GM08714 (cell line): ENCODE data around the gene OR4M2.
"Not testable (repeated sequence)": the region's sequence is repeated elsewhere in the genome, so short reads cannot be mapped to it uniquely, and the experiment has no call there.

Experiments
- H3K4me3 ChIP-seq: fragments of 200-500 bp; sonication (Bioruptor generic); 2 replicates; pipeline ENCODE4 v1.5.1; 2014; ENCODE audit warnings: mild to moderate bottlenecking, low read length, inconsistent platforms

The OR4M2 gene

DNA sequence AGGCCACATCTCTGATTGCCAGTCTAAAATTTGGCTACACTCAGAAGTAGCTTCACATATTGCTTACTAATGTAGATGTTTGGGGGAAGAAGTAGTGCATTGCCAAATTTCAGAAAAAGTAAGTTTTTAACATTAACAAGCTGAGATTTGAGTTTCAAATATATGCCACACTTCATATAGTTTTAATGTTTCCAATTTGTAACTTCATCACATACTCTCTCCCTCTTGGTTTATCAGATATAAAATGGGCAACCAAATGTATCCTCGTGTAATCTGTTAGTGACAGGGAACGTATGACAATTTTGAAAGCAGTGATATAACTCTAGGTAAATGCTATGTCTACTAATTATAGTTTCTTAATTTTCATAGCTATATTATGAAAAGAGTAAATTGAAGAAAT lies at the start of gene OR4M2:
TSS of gene OR4M2 (plus strand) at position 301 of the 400 bp plus-strand sequence. CDS start at position 399, 98 bp downstream.
- not testable (repeated sequence) for H3K4me3 ChIP-seq

- not testable (repeated sequence) for H3K4me3 ChIP-seq
Observed at GRCh38 chr15:22069267-22069666, 11.1 kb upstream of the OR4M2 start.

DNA sequence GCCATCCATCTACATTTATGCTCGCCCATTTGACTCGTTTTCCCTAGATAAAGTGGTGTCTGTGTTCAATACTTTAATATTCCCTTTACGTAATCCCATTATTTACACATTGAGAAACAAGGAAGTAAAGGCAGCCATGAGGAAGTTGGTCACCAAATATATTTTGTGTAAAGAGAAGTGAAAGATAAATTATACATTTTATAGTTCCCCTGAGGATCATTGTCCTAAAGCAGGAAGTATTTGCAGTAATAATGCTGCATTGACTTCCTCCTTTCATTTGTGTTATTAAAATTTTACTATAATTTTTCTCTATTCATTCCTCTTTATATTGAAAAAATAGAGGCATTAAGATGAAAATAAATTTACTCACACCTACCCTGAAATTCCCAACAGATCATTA lies 1.1 kb downstream of the OR4M2 start:
- H3K4me3 ChIP-seq = not testable (repeated sequence)

GRCh38 chr15:22098616-22099253 lies 18.4 kb downstream of the OR4M2 start:
- not testable (repeated sequence) for H3K4me3 ChIP-seq

- H3K4me3 ChIP-seq = not testable (repeated sequence)
Observed at GRCh38 chr15:22099289-22099891, 19.1 kb downstream of the OR4M2 start.

DNA sequence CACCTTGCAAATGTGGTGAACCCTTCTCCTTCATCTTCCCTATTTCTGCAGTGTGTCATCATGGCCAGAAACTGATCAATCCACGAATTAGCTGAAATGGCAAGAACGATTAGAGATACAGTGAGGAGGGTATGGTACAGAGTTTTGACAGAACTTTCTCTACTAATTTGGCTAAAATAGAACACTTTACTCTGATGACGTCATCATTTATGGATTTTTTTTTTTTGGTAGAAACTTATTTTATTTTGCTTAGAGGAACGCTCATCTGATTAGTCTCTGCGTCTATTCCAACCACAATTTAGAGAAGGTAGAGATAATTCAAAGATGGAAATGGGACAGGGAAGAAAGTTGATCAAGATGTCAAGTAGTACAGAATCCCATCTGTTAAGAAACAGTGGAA lies 41.7 kb downstream of the OR4M2 start:
- H3K4me3 ChIP-seq = not testable (repeated sequence)
